Panc1 (cell line): ENCODE results near the gene CHL1.

ENCODE experiments used
- POLR2AphosphoS5 ChIP-seq: IDR thresholded peaks from 2 replicates; pipeline ENCODE4 v1.6.1; 2012; ENCODE audit warnings: mild to moderate bottlenecking, low read depth, low read length, moderate library complexity
- TF ChIP-seq, protein P1 (sequence below): fragments of 450-650 bp; IDR thresholded peaks from 2 replicates; pipeline ENCODE4 v1.5.1; 2017; ENCODE audit warnings: mild to moderate bottlenecking

DNA sequence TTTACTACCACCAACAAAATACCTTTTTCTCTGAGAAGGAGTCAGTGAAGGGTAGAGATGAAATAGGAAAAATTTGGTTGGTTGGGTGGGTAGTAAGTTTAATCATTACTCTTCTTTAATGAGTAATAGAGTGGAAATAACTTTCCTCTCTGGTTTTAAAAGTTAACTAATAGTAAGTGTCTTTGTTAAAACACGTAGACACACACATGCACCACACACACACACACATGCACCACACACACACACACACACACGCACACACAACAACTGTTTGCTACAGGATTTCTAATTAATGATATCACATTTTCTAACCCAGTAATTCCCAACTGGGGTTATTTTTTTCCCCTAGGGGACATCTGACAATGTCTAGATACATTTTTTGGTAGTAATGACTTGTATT, 84.1 kb downstream of the CHL1 start:
- TF ChIP-seq, protein P1, sequence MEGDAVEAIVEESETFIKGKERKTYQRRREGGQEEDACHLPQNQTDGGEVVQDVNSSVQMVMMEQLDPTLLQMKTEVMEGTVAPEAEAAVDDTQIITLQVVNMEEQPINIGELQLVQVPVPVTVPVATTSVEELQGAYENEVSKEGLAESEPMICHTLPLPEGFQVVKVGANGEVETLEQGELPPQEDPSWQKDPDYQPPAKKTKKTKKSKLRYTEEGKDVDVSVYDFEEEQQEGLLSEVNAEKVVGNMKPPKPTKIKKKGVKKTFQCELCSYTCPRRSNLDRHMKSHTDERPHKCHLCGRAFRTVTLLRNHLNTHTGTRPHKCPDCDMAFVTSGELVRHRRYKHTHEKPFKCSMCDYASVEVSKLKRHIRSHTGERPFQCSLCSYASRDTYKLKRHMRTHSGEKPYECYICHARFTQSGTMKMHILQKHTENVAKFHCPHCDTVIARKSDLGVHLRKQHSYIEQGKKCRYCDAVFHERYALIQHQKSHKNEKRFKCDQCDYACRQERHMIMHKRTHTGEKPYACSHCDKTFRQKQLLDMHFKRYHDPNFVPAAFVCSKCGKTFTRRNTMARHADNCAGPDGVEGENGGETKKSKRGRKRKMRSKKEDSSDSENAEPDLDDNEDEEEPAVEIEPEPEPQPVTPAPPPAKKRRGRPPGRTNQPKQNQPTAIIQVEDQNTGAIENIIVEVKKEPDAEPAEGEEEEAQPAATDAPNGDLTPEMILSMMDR: no peak
- TF ChIP-seq POLR2AphosphoS5: no peak
